Parathyroid adenoma (tissue), 2 donors: Measurements from ENCODE around the gene NRROS.
A peak's percentile ranks its signal among the peaks of the same experiment; 100 is the strongest.

Experiments used
- H2AFZ ChIP-seq: fragments of 300-600 bp; sonication (generic); one replicate; pipeline ENCODE4 v1.7.0; 2017; ENCODE audit warnings: antibody characterized with exemption, mild to moderate bottlenecking
- H3K27ac ChIP-seq: fragments of 300-600 bp; sonication (generic); one replicate; pipeline ENCODE4 v1.7.0; 2017
- H3K27me3 ChIP-seq: fragments of 300-600 bp; sonication (generic); one replicate; pipeline ENCODE4 v1.7.0; 2017; ENCODE audit warnings: low read length; ENCODE audit not compliant: control insufficient read depth, insufficient read depth
- H3K36me3 ChIP-seq: fragments of 300-600 bp; sonication (generic); one replicate; pipeline ENCODE4 v1.7.0; 2017; ENCODE audit warnings: low read length; ENCODE audit not compliant: control insufficient read depth, insufficient read depth
- H3K4me1 ChIP-seq: fragments of 300-600 bp; sonication (generic); one replicate; pipeline ENCODE4 v1.7.0; 2017; ENCODE audit warnings: control low read depth
- H3K4me2 ChIP-seq: fragments of 300-600 bp; sonication (generic); one replicate; pipeline ENCODE4 v1.7.0; 2017; ENCODE audit warnings: low read length
- H3K4me3 ChIP-seq: fragments of 300-600 bp; sonication (generic); one replicate; pipeline ENCODE4 v1.7.0; 2017; ENCODE audit warnings: low read depth, low read length
- H3K79me2 ChIP-seq: fragments of 300-600 bp; sonication (generic); one replicate; pipeline ENCODE4 v1.7.0; 2017; ENCODE audit warnings: control low read depth
- H3K9ac ChIP-seq: fragments of 300-600 bp; sonication (generic); one replicate; pipeline ENCODE4 v1.7.0; 2017; ENCODE audit warnings: mild to moderate bottlenecking
- H3K9me3 ChIP-seq: fragments of 300-600 bp; sonication (generic); one replicate; pipeline ENCODE4 v1.7.0; 2017; ENCODE audit warnings: low read length; ENCODE audit not compliant: control insufficient read depth
- TF ChIP-seq, protein P1 (sequence below): fragments of 300-600 bp; sonication (generic); IDR thresholded peaks from one replicate; pipeline ENCODE4 v1.7.0; 2017; ENCODE audit warnings: antibody characterized with exemption, mild to moderate bottlenecking
- donor health status: primary hyperparathyroidism.

The NRROS gene

DNA sequence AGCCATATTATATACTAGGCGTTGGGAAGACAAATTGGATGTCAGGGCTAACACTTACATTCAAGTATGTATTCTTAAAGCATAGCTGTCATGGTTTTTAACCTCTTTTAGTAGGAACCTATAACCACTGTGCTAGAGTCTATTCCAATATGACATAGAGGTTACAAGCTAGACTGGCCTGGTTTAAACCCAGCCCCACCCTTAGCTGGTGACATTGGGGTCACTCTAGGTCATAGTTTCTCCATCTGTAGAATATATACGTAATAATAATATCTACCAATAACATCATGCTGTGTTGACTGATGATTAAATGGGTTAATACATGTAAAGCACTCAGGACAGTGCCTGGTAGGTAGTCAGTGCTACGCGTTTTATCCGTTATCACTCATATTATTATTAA is 16.7 kb downstream of the NRROS start:
- H3K9me3 ChIP-seq, result no peaks in the 10 kb centered on the region
- H3K79me2 ChIP-seq, result no peaks in the 10 kb centered on the region
- no peak overlapping the region for H3K4me3 ChIP-seq
- H3K9ac ChIP-seq, result no peak overlapping the region
- H3K4me1 ChIP-seq, result no peaks in the 10 kb centered on the region
- H3K27me3 ChIP-seq, result no peaks in the 10 kb centered on the region
- no peak overlapping the region for H3K27ac ChIP-seq
- TF ChIP-seq, protein P1, sequence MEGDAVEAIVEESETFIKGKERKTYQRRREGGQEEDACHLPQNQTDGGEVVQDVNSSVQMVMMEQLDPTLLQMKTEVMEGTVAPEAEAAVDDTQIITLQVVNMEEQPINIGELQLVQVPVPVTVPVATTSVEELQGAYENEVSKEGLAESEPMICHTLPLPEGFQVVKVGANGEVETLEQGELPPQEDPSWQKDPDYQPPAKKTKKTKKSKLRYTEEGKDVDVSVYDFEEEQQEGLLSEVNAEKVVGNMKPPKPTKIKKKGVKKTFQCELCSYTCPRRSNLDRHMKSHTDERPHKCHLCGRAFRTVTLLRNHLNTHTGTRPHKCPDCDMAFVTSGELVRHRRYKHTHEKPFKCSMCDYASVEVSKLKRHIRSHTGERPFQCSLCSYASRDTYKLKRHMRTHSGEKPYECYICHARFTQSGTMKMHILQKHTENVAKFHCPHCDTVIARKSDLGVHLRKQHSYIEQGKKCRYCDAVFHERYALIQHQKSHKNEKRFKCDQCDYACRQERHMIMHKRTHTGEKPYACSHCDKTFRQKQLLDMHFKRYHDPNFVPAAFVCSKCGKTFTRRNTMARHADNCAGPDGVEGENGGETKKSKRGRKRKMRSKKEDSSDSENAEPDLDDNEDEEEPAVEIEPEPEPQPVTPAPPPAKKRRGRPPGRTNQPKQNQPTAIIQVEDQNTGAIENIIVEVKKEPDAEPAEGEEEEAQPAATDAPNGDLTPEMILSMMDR, result no peak
- H3K4me2 ChIP-seq, result no peak overlapping the region
- H3K36me3 ChIP-seq, result no peaks in the 10 kb centered on the region
- no peak overlapping the region for H2AFZ ChIP-seq

GRCh38 chr3:196659901-196660351 is 20.4 kb downstream of the NRROS start:
- Histone ChIP-seq H3K79me2 (no peaks in the 10 kb centered on the region), H3K4me2 (no peak overlapping the region), H2AFZ (no peak overlapping the region), H3K4me3 (no peak overlapping the region), H3K27ac (no peak overlapping the region), H3K4me1 (peaks cover 11% of the 10 kb centered on the region), H3K27me3 (no peaks in the 10 kb centered on the region), H3K9me3 (no peaks in the 10 kb centered on the region), H3K9ac (no peak overlapping the region), H3K36me3 (no peaks in the 10 kb centered on the region)
- TF ChIP-seq, protein P1, result no peak

GRCh38 chr3:196660381-196661166 is 21.1 kb downstream of the NRROS start:
- H3K36me3 ChIP-seq, result no peaks in the 10 kb centered on the region
- H3K9ac ChIP-seq, result no peak overlapping the region
- H3K27me3 ChIP-seq, result no peaks in the 10 kb centered on the region
- peaks cover 11% of the 10 kb centered on the region for H3K4me1 ChIP-seq
- TF ChIP-seq, protein P1, result no peak
- H3K79me2 ChIP-seq, result no peaks in the 10 kb centered on the region
- H3K4me2 ChIP-seq, result peak overlapping the region; percentile 55
- H3K9me3 ChIP-seq, result no peaks in the 10 kb centered on the region
- H3K4me3 ChIP-seq, result no peak overlapping the region
- no peak overlapping the region for H3K27ac ChIP-seq
- no peak overlapping the region for H2AFZ ChIP-seq

DNA sequence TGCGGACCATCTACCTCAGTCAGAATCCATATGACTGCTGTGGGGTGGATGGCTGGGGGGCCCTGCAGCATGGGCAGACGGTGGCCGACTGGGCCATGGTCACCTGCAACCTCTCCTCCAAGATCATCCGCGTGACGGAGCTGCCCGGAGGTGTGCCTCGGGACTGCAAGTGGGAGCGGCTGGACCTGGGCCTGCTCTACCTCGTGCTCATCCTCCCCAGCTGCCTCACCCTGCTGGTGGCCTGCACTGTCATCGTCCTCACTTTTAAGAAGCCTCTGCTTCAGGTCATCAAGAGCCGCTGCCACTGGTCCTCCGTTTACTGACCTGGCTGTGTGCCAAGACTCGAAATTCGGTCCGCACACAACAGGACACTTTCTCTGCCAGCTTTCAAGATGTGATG is 21.9 kb downstream of the NRROS start:
- no peaks in the 10 kb centered on the region for H3K79me2 ChIP-seq
- H3K4me2 ChIP-seq, result no peak overlapping the region
- H3K9ac ChIP-seq, result no peak overlapping the region
- TF ChIP-seq, protein P1, result no peak
- no peak overlapping the region for H3K4me3 ChIP-seq
- no peak overlapping the region for H2AFZ ChIP-seq
- peaks cover 11% of the 10 kb centered on the region for H3K4me1 ChIP-seq
- no peaks in the 10 kb centered on the region for H3K9me3 ChIP-seq
- H3K36me3 ChIP-seq, result no peaks in the 10 kb centered on the region
- no peak overlapping the region for H3K27ac ChIP-seq
- H3K27me3 ChIP-seq, result no peaks in the 10 kb centered on the region

GRCh38 chr3:196662033-196662432 is 22.5 kb downstream of the NRROS start:
- no peak overlapping the region for H3K27ac ChIP-seq
- no peaks in the 10 kb centered on the region for H3K27me3 ChIP-seq

More at GRCh38 chr3:196662033-196662432, 22.5 kb downstream of the NRROS start:
- Histone ChIP-seq H3K9me3 (no peaks in the 10 kb centered on the region), H3K4me3 (no peak overlapping the region), H3K4me1 (peaks cover 11% of the 10 kb centered on the region), H3K36me3 (no peaks in the 10 kb centered on the region), H3K79me2 (no peaks in the 10 kb centered on the region), H2AFZ (no peak overlapping the region), H3K4me2 (no peak overlapping the region), H3K9ac (no peak overlapping the region)
- TF ChIP-seq, protein P1, result no peak
